ENCODE results near the gene FBXL19. TPM values are rescaled to one million over a fixed set of nuclear protein-coding genes. Genes with fewer than 3 reads are reported as not detected.

FBXL19 gene
- total and polyA plus RNA-seq, 2 experiments from 2014 or later = 2.1 to 19.4 TPM

GRCh38 chr16:30965436-30965835 is 42.1 kb downstream of the FBXL19 start:
- peaks cover 3% of the 10 kb centered on the region for H3K36me3 ChIP-seq (replicated peaks; ENCODE audit: insufficient read depth, low read depth)
- no peaks in the 10 kb centered on the region for H3K9me3 ChIP-seq (ENCODE audit: low read depth)
- H3K4me2 ChIP-seq = no peak overlapping the region
- no peak overlapping the region for H3K4me3 ChIP-seq
- H3K9me2 ChIP-seq (replicated peaks; ENCODE audit: insufficient read depth) = no peaks in the 10 kb centered on the region
- peaks cover under 1% of the 10 kb centered on the region for H4K20me1 ChIP-seq (ENCODE audit: insufficient read depth, poor library complexity, severe bottlenecking)
- no peak overlapping the region for H3K27ac ChIP-seq
- TF ChIP-seq EZH2 (IDR thresholded peaks at IDR 0.05; ENCODE audit: borderline replicate concordance) (no peak), EZH2phosphoT487 (IDR thresholded peaks at IDR 0.05; ENCODE audit: low read depth, severe bottlenecking, unreplicated experiment) (no peak), CTCF (IDR thresholded peaks at IDR 0.05; ENCODE audit: poor library complexity) (no peak)
- no peak overlapping the region for H2AFZ ChIP-seq
- no peaks in the 10 kb centered on the region for H3K79me2 ChIP-seq
- no CpG with 5 or more reads among the region's 15 CpGs for WGBS (ENCODE audit: low lambda C conversion rate, missing lambda C conversion rate)
- no peaks in the 10 kb centered on the region for H3K27me3 ChIP-seq
- DNase-seq (ENCODE audit: low spot score) = no peak
- H3K4me1 ChIP-seq (ENCODE audit: insufficient read depth) = no peaks in the 10 kb centered on the region

- H3K79me2 ChIP-seq = no peaks in the 10 kb centered on the region
- H3K4me3 ChIP-seq = no peak overlapping the region
- no peaks in the 10 kb centered on the region for H3K27me3 ChIP-seq
- H3K27ac ChIP-seq = no peak overlapping the region
- WGBS (ENCODE audit: low lambda C conversion rate, missing lambda C conversion rate) = 95% methylated on average over 19 of the region's 19 CpGs
- H2AFZ ChIP-seq = no peak overlapping the region
- TF ChIP-seq EZH2 (IDR thresholded peaks at IDR 0.05; ENCODE audit: borderline replicate concordance) (no peak), CTCF (IDR thresholded peaks at IDR 0.05; ENCODE audit: poor library complexity) (no peak), EZH2phosphoT487 (IDR thresholded peaks at IDR 0.05; ENCODE audit: low read depth, severe bottlenecking, unreplicated experiment) (no peak)
- H3K9me2 ChIP-seq (replicated peaks; ENCODE audit: insufficient read depth) = no peaks in the 10 kb centered on the region
- H3K36me3 ChIP-seq (replicated peaks; ENCODE audit: insufficient read depth, low read depth) = peaks cover 3% of the 10 kb centered on the region
- H4K20me1 ChIP-seq (ENCODE audit: insufficient read depth, poor library complexity, severe bottlenecking) = no peaks in the 10 kb centered on the region
- no peaks in the 10 kb centered on the region for H3K4me1 ChIP-seq (ENCODE audit: insufficient read depth)
- DNase-seq (ENCODE audit: low spot score) = no peak
- H3K4me2 ChIP-seq = no peak overlapping the region
- no peaks in the 10 kb centered on the region for H3K9me3 ChIP-seq (ENCODE audit: low read depth)
Measured at GRCh38 chr16:30966033-30966619, 42.8 kb downstream of the FBXL19 start.

- no peak overlapping the region for H2AFZ ChIP-seq
- 94% methylated on average over 4 of the region's 4 CpGs for WGBS (ENCODE audit: low lambda C conversion rate, missing lambda C conversion rate)
- no peaks in the 10 kb centered on the region for H3K27me3 ChIP-seq
- no peaks in the 10 kb centered on the region for H3K9me3 ChIP-seq (ENCODE audit: low read depth)
- H3K4me3 ChIP-seq = no peak overlapping the region
- no peaks in the 10 kb centered on the region for H4K20me1 ChIP-seq (ENCODE audit: insufficient read depth, poor library complexity, severe bottlenecking)
- H3K36me3 ChIP-seq (replicated peaks; ENCODE audit: insufficient read depth, low read depth) = no peaks in the 10 kb centered on the region
- TF ChIP-seq EZH2 (IDR thresholded peaks at IDR 0.05; ENCODE audit: borderline replicate concordance) (no peak), CTCF (IDR thresholded peaks at IDR 0.05; ENCODE audit: poor library complexity) (no peak), EZH2phosphoT487 (IDR thresholded peaks at IDR 0.05; ENCODE audit: low read depth, severe bottlenecking, unreplicated experiment) (no peak)
- H3K79me2 ChIP-seq = no peaks in the 10 kb centered on the region
- no peak overlapping the region for H3K27ac ChIP-seq
- no peaks in the 10 kb centered on the region for H3K9me2 ChIP-seq (replicated peaks; ENCODE audit: insufficient read depth)
- H3K4me2 ChIP-seq = no peak overlapping the region
- no peak for DNase-seq (ENCODE audit: low spot score)
- H3K4me1 ChIP-seq (ENCODE audit: insufficient read depth) = no peaks in the 10 kb centered on the region
Measured at GRCh38 chr16:30967795-30968194, 44.4 kb downstream of the FBXL19 start.

Data from hepatocyte (in vitro differentiated cells).